Neural cell (in vitro differentiated cells): ENCODE results near the gene FCMR. TPM values are rescaled to one million over a fixed set of nuclear protein-coding genes. Genes with fewer than 3 reads are reported as not detected.

ENCODE experiments used
- H2AFZ ChIP-seq: fragments of 200-600, 300-800 bp; sonication (generic), shearing (Covaris generic); 2 replicates; pipeline ENCODE4 v1.6.0; 2014; ENCODE audit warnings: low read depth, mild to moderate bottlenecking, antibody characterized with exemption, low read length, moderate library complexity
- H3F3A ChIP-seq: fragments of 200-600 bp; shearing (Covaris generic); 2 replicates; pipeline ENCODE4 v1.6.1; 2016; ENCODE audit warnings: mild to moderate bottlenecking, moderate library complexity, mixed read lengths, antibody characterized with exemption, low read length; ENCODE audit not compliant: insufficient read depth, poor library complexity, severe bottlenecking
- H3K27ac ChIP-seq: fragments of 200-600, 300-800 bp; sonication (generic), shearing (Covaris generic); 2 replicates; pipeline ENCODE4 v1.5.1; 2014; ENCODE audit warnings: mild to moderate bottlenecking, low read length, moderate library complexity
- H3K27me3 ChIP-seq: fragments of 300-800, 200-600 bp; sonication (generic), shearing (Covaris generic); 2 replicates; pipeline ENCODE4 v1.6.0; 2014; ENCODE audit warnings: mild to moderate bottlenecking, low read depth, low read length, moderate library complexity; ENCODE audit not compliant: insufficient read depth
- H3K36me3 ChIP-seq: fragments of 300-800, 200-600 bp; sonication (generic), shearing (Covaris generic); 2 replicates; pipeline ENCODE4 v1.5.1; 2014; ENCODE audit warnings: mild to moderate bottlenecking, antibody characterized with exemption, low read length, moderate library complexity; ENCODE audit not compliant: insufficient read depth
- H3K4me2 ChIP-seq: fragments of 300-800, 200-600 bp; sonication (generic), shearing (Covaris generic); 2 replicates; pipeline ENCODE4 v1.6.0; 2014; ENCODE audit warnings: mild to moderate bottlenecking, low read length
- H3K4me3 ChIP-seq: fragments of 300-800, 200-600 bp; sonication (generic), shearing (Covaris generic); 2 replicates; pipeline ENCODE4 v1.5.1; 2014; ENCODE audit warnings: mild to moderate bottlenecking, low read length, moderate library complexity
- H3K79me2 ChIP-seq: fragments of 200-600 bp; shearing (Covaris generic); replicated peaks from 2 replicates; pipeline ENCODE4 v1.6.0; 2014; ENCODE audit warnings: mild to moderate bottlenecking, low read length, moderate library complexity; ENCODE audit not compliant: insufficient read depth
- H3K9ac ChIP-seq: fragments of 300-800, 200-600 bp; sonication (generic), shearing (Covaris generic); 2 replicates; pipeline ENCODE4 v1.6.1; 2016; ENCODE audit warnings: mild to moderate bottlenecking, low read length, mixed read lengths
- H3K9me2 ChIP-seq: fragments of 200-600 bp; shearing (Covaris generic); 2 replicates; pipeline ENCODE4 v1.6.1; 2016; ENCODE audit warnings: mild to moderate bottlenecking, low read length, mixed read lengths; ENCODE audit not compliant: insufficient read depth
- H3K9me3 ChIP-seq: fragments of 200-600, 300-800 bp; sonication (generic), shearing (Covaris generic); 2 replicates; pipeline ENCODE4 v1.6.1; 2016; ENCODE audit warnings: mild to moderate bottlenecking, mixed run types, low read length, moderate library complexity, mixed read lengths
- H4K20me1 ChIP-seq: fragments of 200-600 bp; shearing (Covaris generic); 2 replicates; pipeline ENCODE4 v1.6.1; 2016; ENCODE audit warnings: mild to moderate bottlenecking, mixed run types; ENCODE audit not compliant: insufficient read depth
- EP300 ChIP-seq: fragments of 450-650 bp; conservative IDR thresholded peaks from 2 replicates; pipeline ENCODE4 v1.6.1; 2014; ENCODE audit warnings: antibody characterized with exemption, mild to moderate bottlenecking, moderate library complexity; ENCODE audit not compliant: poor library complexity, severe bottlenecking
- EZH2 ChIP-seq: fragments of 200-600, 300-800 bp; shearing (Covaris generic), sonication (generic); IDR thresholded peaks from 2 replicates; pipeline ENCODE4 v1.6.1; 2014; ENCODE audit warnings: antibody characterized with exemption, low read length, borderline replicate concordance, mild to moderate bottlenecking; ENCODE audit not compliant: insufficient read depth, poor library complexity, severe bottlenecking
- MXI1 ChIP-seq: fragments of 450-650 bp; conservative IDR thresholded peaks from 2 replicates; pipeline ENCODE4 v1.6.1; 2014; ENCODE audit warnings: antibody characterized with exemption, mild to moderate bottlenecking; ENCODE audit not compliant: poor library complexity, severe bottlenecking
- POLR2AphosphoS5 ChIP-seq: IDR thresholded peaks from 2 replicates; pipeline ENCODE4 v1.6.1; 2012
- RAD21 ChIP-seq: fragments of 450-650 bp; conservative IDR thresholded peaks from 2 replicates; pipeline ENCODE4 v1.6.1; 2014; ENCODE audit warnings: antibody characterized with exemption, mild to moderate bottlenecking, moderate library complexity
- SMC3 ChIP-seq: fragments of 450-650 bp; conservative IDR thresholded peaks from 2 replicates; pipeline ENCODE4 v1.6.1; 2014; ENCODE audit warnings: antibody characterized with exemption, mild to moderate bottlenecking, moderate library complexity; ENCODE audit not compliant: poor library complexity
- TAF1 ChIP-seq: IDR thresholded peaks from 2 replicates; pipeline ENCODE4 v1.6.1; 2012; ENCODE audit warnings: low read depth
- polyA plus RNA-seq: library from polyadenylated mRNA; depleted of rRNA; stranded (reverse); fragments of >200 nt; gene quantifications from 2 replicates; pipeline ENCODE4 v1.2.3, GENCODE V29; 2014
- TF ChIP-seq, protein P1 (sequence below): IDR thresholded peaks from 2 replicates; pipeline ENCODE4 v1.6.1; 2012; ENCODE audit warnings: borderline replicate concordance
- TF ChIP-seq, protein P2 (sequence below): fragments of 450-650 bp; IDR thresholded peaks from 2 replicates; pipeline ENCODE4 v1.5.1; 2014; ENCODE audit warnings: antibody characterized with exemption, mild to moderate bottlenecking, moderate library complexity; ENCODE audit not compliant: poor library complexity, severe bottlenecking

The FCMR gene
- polyA plus RNA-seq, 1 donor from 2014 or later: not detected

DNA sequence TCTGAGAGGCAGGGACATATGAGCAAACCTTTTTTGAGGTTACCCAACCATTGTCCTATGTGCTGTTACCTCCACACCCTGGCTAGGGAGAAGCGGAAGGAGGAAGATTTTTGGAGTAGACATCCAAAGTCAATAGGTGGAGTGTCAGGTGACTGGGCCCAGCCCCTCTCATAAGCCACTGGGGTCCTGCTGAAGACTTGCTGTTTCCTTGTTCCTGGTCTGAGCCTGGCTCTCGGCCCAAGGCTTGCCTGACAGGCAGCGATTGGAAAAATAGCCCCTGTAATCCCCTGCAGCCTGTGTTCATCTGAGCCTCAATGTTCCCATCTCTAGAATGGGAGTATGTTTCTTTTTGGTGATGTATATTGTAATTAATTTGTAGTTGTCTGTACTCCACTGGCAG is 31.4 kb upstream of the FCMR start:
- Histone ChIP-seq H3K9me2 (no peaks in the 10 kb centered on the region), H3F3A (no peaks in the 10 kb centered on the region), H3K4me2 (no peak overlapping the region), H4K20me1 (no peaks in the 10 kb centered on the region), H3K4me3 (no peak overlapping the region), H3K79me2 (no peaks in the 10 kb centered on the region), H3K27me3 (no peaks in the 10 kb centered on the region), H3K9me3 (no peaks in the 10 kb centered on the region), H2AFZ (no peak overlapping the region), H3K36me3 (no peaks in the 10 kb centered on the region), H3K27ac (no peak overlapping the region), H3K9ac (no peak overlapping the region)
- TF ChIP-seq TAF1: no peak

DNA sequence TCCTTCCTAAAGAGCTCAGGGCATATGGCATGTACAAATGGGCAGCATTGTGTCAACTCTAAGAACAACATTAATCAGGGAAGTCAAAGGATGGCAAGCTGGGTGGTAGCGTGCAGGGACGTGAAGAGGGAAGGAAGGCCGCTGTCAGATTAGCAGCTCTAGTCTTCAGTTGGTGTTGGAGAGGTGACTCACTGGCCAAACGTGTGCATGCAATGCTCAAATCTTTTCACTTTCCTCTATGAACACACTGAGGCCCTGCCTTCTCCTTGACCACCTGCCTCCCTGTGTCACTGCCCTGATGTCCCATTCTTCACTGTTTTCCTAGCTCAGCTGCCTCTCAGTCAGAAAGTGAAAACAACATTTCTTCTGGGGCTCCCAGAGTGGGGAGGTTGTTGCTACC is 30.4 kb upstream of the FCMR start:
- Histone ChIP-seq H3K4me2 (no peak overlapping the region), H3K9ac (no peak overlapping the region), H3K9me3 (no peaks in the 10 kb centered on the region), H3F3A (no peaks in the 10 kb centered on the region), H3K36me3 (no peaks in the 10 kb centered on the region), H3K27me3 (no peaks in the 10 kb centered on the region), H3K79me2 (no peaks in the 10 kb centered on the region), H3K4me3 (no peak overlapping the region), H3K9me2 (no peaks in the 10 kb centered on the region), H2AFZ (no peak overlapping the region), H4K20me1 (no peaks in the 10 kb centered on the region), H3K27ac (no peak overlapping the region)
- TF ChIP-seq EZH2 (no peak), EP300 (no peak), TAF1 (no peak), POLR2AphosphoS5 (no peak), RAD21 (no peak)
- TF ChIP-seq, protein P1, sequence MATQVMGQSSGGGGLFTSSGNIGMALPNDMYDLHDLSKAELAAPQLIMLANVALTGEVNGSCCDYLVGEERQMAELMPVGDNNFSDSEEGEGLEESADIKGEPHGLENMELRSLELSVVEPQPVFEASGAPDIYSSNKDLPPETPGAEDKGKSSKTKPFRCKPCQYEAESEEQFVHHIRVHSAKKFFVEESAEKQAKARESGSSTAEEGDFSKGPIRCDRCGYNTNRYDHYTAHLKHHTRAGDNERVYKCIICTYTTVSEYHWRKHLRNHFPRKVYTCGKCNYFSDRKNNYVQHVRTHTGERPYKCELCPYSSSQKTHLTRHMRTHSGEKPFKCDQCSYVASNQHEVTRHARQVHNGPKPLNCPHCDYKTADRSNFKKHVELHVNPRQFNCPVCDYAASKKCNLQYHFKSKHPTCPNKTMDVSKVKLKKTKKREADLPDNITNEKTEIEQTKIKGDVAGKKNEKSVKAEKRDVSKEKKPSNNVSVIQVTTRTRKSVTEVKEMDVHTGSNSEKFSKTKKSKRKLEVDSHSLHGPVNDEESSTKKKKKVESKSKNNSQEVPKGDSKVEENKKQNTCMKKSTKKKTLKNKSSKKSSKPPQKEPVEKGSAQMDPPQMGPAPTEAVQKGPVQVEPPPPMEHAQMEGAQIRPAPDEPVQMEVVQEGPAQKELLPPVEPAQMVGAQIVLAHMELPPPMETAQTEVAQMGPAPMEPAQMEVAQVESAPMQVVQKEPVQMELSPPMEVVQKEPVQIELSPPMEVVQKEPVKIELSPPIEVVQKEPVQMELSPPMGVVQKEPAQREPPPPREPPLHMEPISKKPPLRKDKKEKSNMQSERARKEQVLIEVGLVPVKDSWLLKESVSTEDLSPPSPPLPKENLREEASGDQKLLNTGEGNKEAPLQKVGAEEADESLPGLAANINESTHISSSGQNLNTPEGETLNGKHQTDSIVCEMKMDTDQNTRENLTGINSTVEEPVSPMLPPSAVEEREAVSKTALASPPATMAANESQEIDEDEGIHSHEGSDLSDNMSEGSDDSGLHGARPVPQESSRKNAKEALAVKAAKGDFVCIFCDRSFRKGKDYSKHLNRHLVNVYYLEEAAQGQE: no peak
- TF ChIP-seq, protein P2, sequence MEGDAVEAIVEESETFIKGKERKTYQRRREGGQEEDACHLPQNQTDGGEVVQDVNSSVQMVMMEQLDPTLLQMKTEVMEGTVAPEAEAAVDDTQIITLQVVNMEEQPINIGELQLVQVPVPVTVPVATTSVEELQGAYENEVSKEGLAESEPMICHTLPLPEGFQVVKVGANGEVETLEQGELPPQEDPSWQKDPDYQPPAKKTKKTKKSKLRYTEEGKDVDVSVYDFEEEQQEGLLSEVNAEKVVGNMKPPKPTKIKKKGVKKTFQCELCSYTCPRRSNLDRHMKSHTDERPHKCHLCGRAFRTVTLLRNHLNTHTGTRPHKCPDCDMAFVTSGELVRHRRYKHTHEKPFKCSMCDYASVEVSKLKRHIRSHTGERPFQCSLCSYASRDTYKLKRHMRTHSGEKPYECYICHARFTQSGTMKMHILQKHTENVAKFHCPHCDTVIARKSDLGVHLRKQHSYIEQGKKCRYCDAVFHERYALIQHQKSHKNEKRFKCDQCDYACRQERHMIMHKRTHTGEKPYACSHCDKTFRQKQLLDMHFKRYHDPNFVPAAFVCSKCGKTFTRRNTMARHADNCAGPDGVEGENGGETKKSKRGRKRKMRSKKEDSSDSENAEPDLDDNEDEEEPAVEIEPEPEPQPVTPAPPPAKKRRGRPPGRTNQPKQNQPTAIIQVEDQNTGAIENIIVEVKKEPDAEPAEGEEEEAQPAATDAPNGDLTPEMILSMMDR: no peak

DNA sequence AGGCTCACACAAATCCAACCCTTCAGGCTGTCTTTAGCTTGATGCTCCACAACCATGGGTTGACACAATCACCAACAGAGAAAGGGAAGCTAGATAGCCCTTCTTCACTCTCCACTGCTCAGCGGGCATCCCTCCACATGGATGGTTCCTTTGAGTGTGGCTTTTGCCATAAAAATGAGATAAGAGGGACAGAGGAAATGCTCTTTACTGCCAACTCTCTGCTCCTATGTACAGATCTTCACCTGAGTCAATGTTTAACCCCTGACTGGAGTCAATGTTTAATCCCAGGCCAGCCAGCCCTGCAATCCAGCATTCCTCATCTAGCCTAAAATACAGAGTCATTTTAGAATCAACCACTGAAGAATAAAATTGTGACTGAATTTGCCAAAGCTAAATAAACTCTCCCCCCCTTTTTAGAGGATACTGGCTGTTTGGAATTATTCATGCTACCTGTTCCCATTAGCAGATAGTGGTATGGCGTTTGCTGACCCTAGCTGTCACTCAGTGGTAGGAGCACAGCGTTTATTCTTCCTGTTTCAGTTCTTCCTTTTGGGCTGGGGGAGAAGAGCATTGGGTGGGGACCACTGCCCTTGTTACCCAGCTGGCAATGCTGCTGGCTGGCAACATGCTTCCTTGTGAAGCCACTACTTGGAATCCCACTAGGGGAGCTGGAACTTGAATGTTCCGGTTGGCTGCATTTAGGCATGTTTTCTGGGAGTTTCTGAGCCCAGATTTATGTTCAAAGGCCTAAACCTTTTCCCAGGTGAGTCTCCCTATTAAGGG is 29.8 kb upstream of the FCMR start:
- Histone ChIP-seq H3K9me3 (no peaks in the 10 kb centered on the region), H3K9ac (no peak overlapping the region), H3K27ac (no peak overlapping the region), H3K36me3 (no peaks in the 10 kb centered on the region), H3F3A (no peaks in the 10 kb centered on the region), H3K4me2 (no peak overlapping the region), H2AFZ (no peak overlapping the region), H3K4me3 (no peak overlapping the region), H3K27me3 (no peaks in the 10 kb centered on the region), H3K79me2 (no peaks in the 10 kb centered on the region), H3K9me2 (no peaks in the 10 kb centered on the region), H4K20me1 (no peaks in the 10 kb centered on the region)
- TF ChIP-seq POLR2AphosphoS5 (no peak), TAF1 (no peak), SMC3 (no peak), MXI1 (no peak), EP300 (no peak)
